ENCODE data around the gene BOD1L1. TPM values are rescaled to one million over a fixed set of nuclear protein-coding genes. Genes with fewer than 3 reads are reported as not detected.

BOD1L1 gene
- total and polyA plus RNA-seq, 2 experiments from 2014 or later, result 18.2 to 43.2 TPM

DNA sequence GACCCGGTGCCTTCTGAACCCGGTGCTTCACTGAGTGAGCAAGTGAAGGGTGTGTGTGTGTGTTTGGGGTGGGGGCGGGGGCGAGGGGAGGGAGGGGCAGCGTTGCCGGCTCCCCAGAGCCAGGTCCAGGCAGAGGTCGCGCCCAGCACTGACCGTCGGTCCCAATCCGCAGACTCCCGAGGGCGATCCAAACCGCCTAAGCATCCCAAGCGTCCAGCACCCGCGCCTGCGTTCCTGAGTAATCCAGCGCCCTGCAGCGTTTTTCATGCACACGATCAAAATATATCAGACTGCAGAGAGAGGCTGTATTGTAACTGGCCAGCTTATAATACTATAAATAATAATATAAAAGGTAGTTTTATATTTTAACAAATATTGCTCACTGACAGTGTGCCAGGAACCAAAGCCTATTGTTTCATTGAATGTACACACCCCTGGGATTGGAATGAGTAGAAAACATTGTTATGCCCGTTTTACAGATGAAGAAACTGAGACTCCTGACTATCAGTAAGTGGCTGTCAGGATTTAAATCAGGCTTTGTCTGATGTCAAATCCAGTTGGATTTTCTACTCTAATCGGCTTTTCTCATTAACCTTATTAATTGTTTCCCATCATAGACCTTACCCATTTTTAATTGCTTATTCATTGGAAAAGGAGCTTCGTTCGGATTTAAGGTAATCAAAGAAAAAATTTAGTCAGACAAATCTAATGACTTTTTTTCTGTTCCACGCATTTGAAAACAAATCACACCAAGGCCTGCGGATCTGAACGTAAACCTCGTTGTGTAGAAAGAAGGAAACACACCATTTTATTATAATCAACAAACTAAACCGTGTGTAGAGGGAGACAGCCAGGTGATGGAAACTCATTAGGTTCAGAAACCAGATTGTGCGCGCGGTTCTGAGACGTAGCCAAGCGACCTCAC, 79.2 kb downstream of the BOD1L1 start:
- Histone ChIP-seq H3K4me2 (peak overlapping the region; percentile 94), H2AFZ (peak overlapping the region; percentile 99), H3K4me1 (ENCODE audit: insufficient read depth) (peaks cover 28% of the 10 kb centered on the region), H3K79me2 (replicated peaks; ENCODE audit: insufficient read depth) (no peaks in the 10 kb centered on the region), H3K4me3 (peak overlapping the region; percentile 87), H3F3A (replicated peaks; ENCODE audit: low read depth) (peaks cover 4% of the 10 kb centered on the region), H3K36me3 (ENCODE audit: insufficient read depth) (no peaks in the 10 kb centered on the region), H4K20me1 (replicated peaks; ENCODE audit: insufficient read depth) (0 out of 2 replicates have a peak, but pooled peaks cover 2% of the 10 kb centered on the region), H3K27me3 (ENCODE audit: insufficient read depth) (peaks cover 72% of the 10 kb centered on the region), H3K27ac (ENCODE audit: low read depth) (no peak overlapping the region), H3K9me2 (ENCODE audit: insufficient read depth) (no peaks in the 10 kb centered on the region; the same call in 1 of the 2 replicates)
- Mint-ChIP-seq H3K27ac (no peak overlapping the region), H3K4me1 (peaks cover 15% of the 10 kb centered on the region), H3K27me3 (ENCODE audit: insufficient read depth, low read depth, poor library complexity) (peaks cover 49% of the 10 kb centered on the region), H3K36me3 (ENCODE audit: low read depth) (peaks cover 4% of the 10 kb centered on the region; the same call in 1 of the 3 replicates), H3K9me3 (peaks cover 4% of the 10 kb centered on the region), H3K4me3 (peak overlapping the region; percentile 86)
- ATAC-seq (no peak; the same call in 2 of the 3 replicates), DNase-seq (ENCODE audit: low spot score) (peak; percentile 3)
- TF ChIP-seq EZH2 (IDR thresholded peaks at IDR 0.05; ENCODE audit: low read depth, unreplicated experiment) (peak; percentile 27), EZH2phosphoT487 (IDR thresholded peaks at IDR 0.05; ENCODE audit: unreplicated experiment) (no peak)

GRCh38 chr4:13547485-13548041, 80.0 kb downstream of the BOD1L1 start:
- ATAC-seq (peak; percentile 4), DNase-seq (ENCODE audit: low spot score) (peak; percentile 75)
- H3K4me3 ChIP-seq, result peak overlapping the region; percentile 87
- 0 out of 2 replicates have a peak, but pooled peaks cover 6% of the 10 kb centered on the region for H4K20me1 ChIP-seq (replicated peaks; ENCODE audit: insufficient read depth)
- peaks cover 5% of the 10 kb centered on the region for H3F3A ChIP-seq (replicated peaks; ENCODE audit: low read depth)
- no peaks in the 10 kb centered on the region for H3K79me2 ChIP-seq (replicated peaks; ENCODE audit: insufficient read depth)
- H3K27me3 ChIP-seq (ENCODE audit: insufficient read depth), result peaks cover 79% of the 10 kb centered on the region
- H3K9me3 Mint-ChIP-seq, result peaks cover 4% of the 10 kb centered on the region
- H2AFZ ChIP-seq, result peak overlapping the region; percentile 99
- H3K27me3 Mint-ChIP-seq (ENCODE audit: insufficient read depth, low read depth, poor library complexity), result peaks cover 57% of the 10 kb centered on the region
- peaks cover 4% of the 10 kb centered on the region; the same call in 1 of the 3 replicates for H3K36me3 Mint-ChIP-seq (ENCODE audit: low read depth)
- no peaks in the 10 kb centered on the region; the same call in 1 of the 2 replicates for H3K9me2 ChIP-seq (ENCODE audit: insufficient read depth)
- no peak overlapping the region for H3K27ac ChIP-seq (ENCODE audit: low read depth)
- peaks cover 18% of the 10 kb centered on the region for H3K4me1 Mint-ChIP-seq
- no peak overlapping the region for H3K27ac Mint-ChIP-seq
- TF ChIP-seq, protein P1, sequence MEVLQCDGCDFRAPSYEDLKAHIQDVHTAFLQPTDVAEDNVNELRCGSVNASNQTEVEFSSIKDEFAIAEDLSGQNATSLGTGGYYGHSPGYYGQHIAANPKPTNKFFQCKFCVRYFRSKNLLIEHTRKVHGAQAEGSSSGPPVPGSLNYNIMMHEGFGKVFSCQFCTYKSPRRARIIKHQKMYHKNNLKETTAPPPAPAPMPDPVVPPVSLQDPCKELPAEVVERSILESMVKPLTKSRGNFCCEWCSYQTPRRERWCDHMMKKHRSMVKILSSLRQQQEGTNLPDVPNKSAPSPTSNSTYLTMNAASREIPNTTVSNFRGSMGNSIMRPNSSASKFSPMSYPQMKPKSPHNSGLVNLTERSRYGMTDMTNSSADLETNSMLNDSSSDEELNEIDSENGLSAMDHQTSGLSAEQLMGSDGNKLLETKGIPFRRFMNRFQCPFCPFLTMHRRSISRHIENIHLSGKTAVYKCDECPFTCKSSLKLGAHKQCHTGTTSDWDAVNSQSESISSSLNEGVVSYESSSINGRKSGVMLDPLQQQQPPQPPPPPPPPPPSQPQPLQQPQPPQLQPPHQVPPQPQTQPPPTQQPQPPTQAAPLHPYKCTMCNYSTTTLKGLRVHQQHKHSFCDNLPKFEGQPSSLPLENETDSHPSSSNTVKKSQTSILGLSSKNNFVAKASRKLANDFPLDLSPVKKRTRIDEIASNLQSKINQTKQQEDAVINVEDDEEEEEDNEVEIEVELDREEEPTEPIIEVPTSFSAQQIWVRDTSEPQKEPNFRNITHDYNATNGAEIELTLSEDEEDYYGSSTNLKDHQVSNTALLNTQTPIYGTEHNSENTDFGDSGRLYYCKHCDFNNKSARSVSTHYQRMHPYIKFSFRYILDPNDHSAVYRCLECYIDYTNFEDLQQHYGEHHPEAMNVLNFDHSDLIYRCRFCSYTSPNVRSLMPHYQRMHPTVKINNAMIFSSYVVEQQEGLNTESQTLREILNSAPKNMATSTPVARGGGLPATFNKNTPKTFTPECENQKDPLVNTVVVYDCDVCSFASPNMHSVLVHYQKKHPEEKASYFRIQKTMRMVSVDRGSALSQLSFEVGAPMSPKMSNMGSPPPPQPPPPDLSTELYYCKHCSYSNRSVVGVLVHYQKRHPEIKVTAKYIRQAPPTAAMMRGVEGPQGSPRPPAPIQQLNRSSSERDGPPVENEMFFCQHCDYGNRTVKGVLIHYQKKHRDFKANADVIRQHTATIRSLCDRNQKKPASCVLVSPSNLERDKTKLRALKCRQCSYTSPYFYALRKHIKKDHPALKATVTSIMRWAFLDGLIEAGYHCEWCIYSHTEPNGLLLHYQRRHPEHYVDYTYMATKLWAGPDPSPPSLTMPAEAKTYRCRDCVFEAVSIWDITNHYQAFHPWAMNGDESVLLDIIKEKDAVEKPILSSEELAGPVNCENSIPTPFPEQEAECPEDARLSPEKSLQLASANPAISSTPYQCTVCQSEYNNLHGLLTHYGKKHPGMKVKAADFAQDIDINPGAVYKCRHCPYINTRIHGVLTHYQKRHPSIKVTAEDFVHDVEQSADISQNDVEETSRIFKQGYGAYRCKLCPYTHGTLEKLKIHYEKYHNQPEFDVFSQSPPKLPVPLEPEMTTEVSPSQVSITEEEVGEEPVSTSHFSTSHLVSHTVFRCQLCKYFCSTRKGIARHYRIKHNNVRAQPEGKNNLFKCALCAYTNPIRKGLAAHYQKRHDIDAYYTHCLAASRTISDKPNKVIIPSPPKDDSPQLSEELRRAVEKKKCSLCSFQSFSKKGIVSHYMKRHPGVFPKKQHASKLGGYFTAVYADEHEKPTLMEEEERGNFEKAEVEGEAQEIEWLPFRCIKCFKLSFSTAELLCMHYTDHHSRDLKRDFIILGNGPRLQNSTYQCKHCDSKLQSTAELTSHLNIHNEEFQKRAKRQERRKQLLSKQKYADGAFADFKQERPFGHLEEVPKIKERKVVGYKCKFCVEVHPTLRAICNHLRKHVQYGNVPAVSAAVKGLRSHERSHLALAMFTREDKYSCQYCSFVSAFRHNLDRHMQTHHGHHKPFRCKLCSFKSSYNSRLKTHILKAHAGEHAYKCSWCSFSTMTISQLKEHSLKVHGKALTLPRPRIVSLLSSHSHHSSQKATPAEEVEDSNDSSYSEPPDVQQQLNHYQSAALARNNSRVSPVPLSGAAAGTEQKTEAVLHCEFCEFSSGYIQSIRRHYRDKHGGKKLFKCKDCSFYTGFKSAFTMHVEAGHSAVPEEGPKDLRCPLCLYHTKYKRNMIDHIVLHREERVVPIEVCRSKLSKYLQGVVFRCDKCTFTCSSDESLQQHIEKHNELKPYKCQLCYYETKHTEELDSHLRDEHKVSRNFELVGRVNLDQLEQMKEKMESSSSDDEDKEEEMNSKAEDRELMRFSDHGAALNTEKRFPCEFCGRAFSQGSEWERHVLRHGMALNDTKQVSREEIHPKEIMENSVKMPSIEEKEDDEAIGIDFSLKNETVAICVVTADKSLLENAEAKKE (CRISPR knock-in tag; IDR thresholded peaks at IDR 0.05), result no peak
- TF ChIP-seq, protein P2, sequence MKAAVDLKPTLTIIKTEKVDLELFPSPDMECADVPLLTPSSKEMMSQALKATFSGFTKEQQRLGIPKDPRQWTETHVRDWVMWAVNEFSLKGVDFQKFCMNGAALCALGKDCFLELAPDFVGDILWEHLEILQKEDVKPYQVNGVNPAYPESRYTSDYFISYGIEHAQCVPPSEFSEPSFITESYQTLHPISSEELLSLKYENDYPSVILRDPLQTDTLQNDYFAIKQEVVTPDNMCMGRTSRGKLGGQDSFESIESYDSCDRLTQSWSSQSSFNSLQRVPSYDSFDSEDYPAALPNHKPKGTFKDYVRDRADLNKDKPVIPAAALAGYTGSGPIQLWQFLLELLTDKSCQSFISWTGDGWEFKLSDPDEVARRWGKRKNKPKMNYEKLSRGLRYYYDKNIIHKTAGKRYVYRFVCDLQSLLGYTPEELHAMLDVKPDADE (IDR thresholded peaks at IDR 0.05), result no peak
- TF ChIP-seq EZH2 (IDR thresholded peaks at IDR 0.05; ENCODE audit: low read depth, unreplicated experiment) (peak; percentile 46), STAT1 (IDR thresholded peaks at IDR 0.05; ENCODE audit: unreplicated experiment) (no peak), ZNF114 (CRISPR knock-in tag; IDR thresholded peaks at IDR 0.05) (no peak)
- peak overlapping the region; percentile 86 for H3K4me3 Mint-ChIP-seq
- peak overlapping the region; percentile 94 for H3K4me2 ChIP-seq
- H3K4me1 ChIP-seq (ENCODE audit: insufficient read depth), result peaks cover 36% of the 10 kb centered on the region
- no peaks in the 10 kb centered on the region for H3K36me3 ChIP-seq (ENCODE audit: insufficient read depth)
